Epithelial cell of prostate (primary cell): Measurements from ENCODE around the gene PPP2R2D.
A peak's percentile ranks its signal among the peaks of the same experiment; 100 is the strongest.
"Not testable (repeated sequence)": the region's sequence is repeated elsewhere in the genome, so short reads cannot be mapped to it uniquely, and the experiment has no call there.

Experiments
- DNase-seq: peaks from one replicate; pipeline ENCODE4 v3.0.0-alpha.2; 2011; ENCODE audit warnings: low read depth, low spot score
- H3K27ac ChIP-seq: fragments of 450-650 bp; 2 replicates; pipeline ENCODE4 v1.5.1; 2017; ENCODE audit warnings: mild to moderate bottlenecking

Gene PPP2R2D

DNA sequence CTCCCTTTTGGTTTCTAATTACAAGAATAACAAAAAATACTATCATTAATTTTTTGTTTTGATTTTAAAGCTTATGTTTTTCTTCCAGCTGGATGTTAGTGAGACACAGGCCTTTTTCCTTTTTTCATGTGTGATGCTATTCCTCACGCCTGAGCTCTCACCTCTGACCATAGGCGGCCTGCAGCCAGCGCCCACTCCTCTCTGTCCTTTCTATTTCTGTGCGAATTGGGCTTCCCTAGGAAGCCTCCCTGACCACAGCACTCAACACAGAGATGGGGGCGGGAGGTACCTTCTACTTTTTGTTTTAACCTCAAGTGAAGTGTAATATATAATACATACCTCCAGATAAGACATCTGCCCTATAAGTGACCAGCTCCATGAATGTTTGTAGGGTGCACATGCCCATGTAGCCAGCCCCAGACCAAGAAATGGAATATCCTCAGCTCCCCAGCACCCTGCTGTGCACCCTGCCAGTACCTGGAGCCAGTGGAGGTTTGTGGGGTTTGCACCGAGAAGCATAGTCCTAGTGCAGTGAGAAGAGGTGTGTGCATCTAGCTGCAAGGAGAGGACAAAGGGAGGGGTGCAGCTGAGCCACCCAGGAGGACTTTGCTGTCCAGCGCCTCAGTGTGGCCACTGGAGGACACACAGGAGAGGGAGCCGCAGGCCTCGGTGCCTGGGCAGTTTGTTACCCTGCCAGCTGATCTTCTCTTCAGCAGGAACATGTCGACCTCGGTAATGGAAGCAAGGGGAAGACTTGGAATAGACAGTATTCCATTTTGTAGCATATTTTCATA is 42.4 kb downstream of the PPP2R2D start:
- DNase-seq = no peak
- H3K27ac ChIP-seq = no peak overlapping the region

DNA sequence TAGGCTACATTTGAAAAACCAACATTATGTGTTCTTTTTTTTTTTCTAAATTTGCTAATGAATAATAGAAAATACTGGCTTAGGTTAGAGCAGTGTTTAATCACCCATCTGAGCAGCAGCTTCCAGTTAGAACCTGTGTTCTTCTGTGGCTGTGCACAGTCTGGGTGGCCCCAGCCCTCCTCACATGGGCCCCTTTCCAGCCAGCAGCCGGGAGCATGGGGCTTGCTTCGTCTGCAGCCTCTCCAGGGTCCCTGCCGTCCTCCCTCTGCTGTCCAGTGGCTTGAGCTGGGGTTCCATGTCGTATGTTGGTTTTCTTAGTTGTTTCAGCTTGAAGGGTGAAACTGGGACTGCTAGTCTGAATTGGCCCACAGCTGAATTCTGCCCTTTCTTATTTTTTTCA is 43.6 kb downstream of the PPP2R2D start:
- no peak overlapping the region for H3K27ac ChIP-seq
- DNase-seq = no peak

DNA sequence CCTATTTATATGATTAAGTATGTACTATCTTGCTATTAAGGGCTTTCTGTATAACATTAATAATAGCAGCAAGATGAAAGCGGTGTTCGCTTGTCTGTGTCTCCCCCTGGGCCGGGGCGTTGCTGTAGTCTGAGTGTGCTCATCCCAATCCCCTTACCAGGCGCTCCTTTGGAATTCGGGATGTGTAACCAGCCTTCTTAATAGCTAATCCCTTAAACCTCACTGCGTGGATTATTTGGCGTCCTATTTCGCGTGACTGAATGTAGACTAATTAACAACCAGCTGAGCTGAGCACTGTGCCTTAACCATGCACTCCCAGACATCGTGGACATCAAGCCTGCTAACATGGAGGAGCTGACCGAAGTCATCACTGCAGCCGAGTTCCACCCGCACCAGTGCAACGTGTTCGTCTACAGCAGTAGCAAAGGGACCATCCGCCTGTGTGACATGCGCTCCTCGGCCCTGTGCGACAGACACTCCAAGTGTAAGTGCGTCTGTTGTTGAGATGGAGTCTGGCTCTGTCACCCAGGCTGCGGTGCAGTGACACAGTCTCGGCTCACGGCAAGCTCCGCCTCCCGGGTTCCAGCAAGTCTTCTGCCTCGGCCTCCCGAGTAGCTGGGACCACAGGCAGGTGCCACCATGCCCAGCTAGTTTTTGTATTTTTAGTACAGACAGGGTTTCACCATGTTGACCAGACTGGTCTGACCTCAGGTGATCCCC is 44.3 kb downstream of the PPP2R2D start:
- H3K27ac ChIP-seq = peak overlapping the region; percentile 91

GRCh38 chr10:131946321-131946751 is 45.5 kb downstream of the PPP2R2D start:
- peak overlapping the region; percentile 91 for H3K27ac ChIP-seq
- no peak for DNase-seq

More for the DNA sequence above, 44.3 kb downstream of the PPP2R2D start:
- DNase-seq = no peak

GRCh38 chr10:131946880-131947279 is 46.1 kb downstream of the PPP2R2D start:
- no peak for DNase-seq
- peak overlapping the region; percentile 91 for H3K27ac ChIP-seq

DNA sequence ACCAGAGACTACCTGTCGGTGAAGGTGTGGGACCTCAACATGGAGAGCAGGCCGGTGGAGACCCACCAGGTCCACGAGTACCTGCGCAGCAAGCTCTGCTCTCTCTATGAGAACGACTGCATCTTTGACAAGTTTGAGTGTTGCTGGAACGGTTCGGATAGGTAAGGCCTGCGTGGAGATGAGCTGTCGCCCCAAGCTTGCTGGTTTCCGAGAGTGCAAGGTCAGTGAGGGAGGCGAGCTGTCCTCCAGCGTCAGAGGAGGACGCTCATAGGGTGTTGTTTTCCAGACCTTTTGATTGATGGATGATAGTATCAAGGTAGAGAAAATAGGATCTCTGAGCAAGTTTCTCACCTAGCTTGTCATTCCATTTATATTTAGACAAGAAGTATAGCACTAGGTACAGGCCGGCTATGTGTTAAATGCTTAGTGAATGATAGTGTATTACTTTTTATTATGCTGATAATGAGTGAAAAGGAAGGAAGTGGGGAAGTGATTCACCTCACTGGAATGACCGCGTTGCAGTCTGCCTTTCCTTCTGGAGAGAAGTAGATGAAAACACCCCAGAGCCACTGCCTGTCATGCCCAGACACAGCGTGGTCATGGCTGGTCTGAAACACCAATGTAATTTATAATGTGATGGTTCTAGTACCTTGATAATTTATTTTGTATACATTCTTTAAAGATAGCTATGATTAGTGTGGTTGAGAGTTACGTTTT is 47.0 kb downstream of the PPP2R2D start:
- H3K27ac ChIP-seq = peak overlapping the region; percentile 91
- DNase-seq = no peak

DNA sequence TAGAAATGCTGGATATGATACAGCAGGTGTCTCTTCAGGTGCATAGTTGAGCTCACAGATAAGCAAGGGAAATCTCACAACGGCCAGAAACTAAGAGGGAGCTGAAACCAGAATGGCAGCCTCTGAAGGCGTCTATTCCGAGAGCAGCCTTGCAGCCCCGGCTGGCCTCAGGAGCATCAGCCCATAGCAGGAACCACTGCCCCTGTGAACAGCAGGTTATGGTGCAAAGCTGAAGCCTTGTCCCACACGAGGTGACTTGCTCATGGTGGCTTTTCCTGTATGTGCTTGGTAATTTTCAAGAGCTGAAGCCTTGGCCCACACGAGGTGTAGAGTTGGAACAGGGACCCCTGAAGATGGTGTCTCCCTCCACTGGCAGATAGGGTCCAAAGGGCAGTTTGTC is 47.7 kb downstream of the PPP2R2D start:
- peak overlapping the region; percentile 91 for H3K27ac ChIP-seq
- no peak for DNase-seq

DNA sequence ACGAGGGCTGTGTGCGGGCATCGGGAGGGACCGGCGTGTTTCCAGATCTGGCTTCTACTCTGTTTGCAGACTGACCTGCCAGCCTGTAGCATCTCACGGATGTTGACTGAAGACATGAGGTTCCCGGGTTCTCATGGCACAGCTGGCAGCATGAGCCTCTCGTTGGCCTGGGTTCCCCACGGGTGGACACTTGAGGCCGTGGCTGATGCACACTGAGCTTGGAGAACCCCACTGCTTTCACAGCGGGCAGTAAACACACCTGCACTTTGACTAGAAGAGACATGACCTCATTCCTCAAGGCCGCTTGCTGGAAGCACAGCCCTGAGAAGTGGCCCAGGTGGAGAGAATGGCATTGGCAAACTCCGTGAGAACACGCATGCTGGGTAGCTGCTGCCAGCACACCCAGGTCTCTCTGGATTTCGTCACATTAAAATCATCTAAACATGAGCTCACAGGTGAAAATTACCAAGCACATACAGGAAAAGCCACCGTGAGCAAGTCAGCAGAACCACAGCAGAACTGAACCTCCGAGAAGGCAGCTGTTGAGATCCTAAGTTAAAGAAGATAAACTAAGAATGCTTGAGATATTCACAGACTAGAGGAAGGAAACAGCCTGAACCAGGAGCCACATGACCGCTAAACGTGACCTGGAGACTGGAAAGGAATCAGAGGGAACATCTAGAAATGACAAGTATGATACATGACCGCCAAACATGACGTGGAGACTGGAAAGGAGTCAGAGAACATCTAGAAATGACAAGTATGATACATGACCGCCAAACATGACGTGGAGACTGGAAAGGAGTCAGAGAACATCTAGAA is 48.4 kb downstream of the PPP2R2D start:
- DNase-seq = no peak
- H3K27ac ChIP-seq = peak overlapping the region; percentile 91

DNA sequence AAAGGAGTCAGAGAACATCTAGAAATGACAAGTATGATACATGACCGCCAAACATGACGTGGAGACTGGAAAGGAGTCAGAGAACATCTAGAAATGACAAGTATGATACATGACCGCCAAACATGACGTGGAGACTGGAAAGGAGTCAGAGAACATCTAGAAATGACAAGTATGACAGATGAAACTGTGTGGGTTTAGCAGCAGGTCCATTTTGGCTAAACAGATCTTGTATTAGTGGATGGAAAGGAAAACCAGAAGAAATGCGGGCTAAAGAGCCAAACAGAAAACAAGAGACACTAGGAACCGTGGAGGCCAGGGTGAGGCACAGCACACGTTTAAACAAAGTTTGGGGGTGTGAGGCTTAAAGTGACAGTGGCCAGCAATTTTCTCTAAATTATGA is 49.1 kb downstream of the PPP2R2D start:
- not testable (repeated sequence) for DNase-seq, H3K27ac ChIP-seq

DNA sequence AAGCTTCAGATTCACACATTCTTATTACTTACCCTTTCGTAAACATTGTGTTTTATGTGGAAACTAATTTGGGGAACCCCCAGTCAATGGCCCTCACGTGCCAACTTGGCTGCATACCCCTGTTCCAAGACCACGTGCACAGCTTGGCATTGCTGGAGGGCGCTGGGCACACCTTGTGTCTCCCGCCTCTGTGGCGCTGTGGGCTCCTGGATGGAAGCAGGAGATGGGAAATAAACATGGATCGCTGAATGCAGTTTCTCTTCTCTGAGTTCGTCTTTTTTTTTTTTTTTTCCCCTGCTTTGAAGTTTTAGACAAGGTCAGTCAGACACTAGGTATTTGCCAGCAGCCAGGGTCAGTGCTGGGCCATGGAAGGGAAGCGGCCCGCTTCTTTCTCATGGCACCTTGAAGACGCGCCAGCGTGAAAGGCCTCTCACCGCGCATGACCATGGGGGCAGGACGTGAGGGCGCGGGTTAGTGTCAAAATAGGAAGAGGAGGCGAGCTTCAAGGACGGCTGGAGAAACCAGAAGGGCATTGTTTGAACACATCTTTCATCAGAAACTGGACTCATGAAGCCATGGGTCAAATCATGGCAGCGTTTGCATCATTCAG is 53.7 kb downstream of the PPP2R2D start:
- no peak for DNase-seq
- no peak overlapping the region for H3K27ac ChIP-seq

DNA sequence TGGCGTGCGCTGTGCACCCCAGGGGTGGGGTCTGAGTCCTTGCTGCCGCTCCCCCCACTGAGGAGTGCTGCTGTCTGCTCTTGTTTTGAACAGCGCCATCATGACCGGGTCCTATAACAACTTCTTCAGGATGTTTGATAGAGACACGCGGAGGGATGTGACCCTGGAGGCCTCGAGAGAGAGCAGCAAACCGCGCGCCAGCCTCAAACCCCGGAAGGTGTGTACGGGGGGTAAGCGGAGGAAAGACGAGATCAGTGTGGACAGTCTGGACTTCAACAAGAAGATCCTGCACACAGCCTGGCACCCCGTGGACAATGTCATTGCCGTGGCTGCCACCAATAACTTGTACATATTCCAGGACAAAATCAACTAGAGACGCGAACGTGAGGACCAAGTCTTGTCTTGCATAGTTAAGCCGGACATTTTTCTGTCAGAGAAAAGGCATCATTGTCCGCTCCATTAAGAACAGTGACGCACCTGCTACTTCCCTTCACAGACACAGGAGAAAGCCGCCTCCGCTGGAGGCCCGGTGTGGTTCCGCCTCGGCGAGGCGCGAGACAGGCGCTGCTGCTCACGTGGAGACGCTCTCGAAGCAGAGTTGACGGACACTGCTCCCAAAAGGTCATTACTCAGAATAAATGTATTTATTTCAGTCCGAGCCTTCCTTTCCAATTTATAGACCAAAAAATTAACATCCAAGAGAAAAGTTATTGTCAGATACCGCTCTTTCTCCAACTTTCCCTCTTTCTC is 55.0 kb downstream of the PPP2R2D start:
- no peak overlapping the region for H3K27ac ChIP-seq

GRCh38 chr10:131959841-131960240 is 59.0 kb downstream of the PPP2R2D start:
- DNase-seq = no peak
- H3K27ac ChIP-seq = no peak overlapping the region

More for the DNA sequence above, 55.0 kb downstream of the PPP2R2D start:
- DNase-seq = no peak

DNA sequence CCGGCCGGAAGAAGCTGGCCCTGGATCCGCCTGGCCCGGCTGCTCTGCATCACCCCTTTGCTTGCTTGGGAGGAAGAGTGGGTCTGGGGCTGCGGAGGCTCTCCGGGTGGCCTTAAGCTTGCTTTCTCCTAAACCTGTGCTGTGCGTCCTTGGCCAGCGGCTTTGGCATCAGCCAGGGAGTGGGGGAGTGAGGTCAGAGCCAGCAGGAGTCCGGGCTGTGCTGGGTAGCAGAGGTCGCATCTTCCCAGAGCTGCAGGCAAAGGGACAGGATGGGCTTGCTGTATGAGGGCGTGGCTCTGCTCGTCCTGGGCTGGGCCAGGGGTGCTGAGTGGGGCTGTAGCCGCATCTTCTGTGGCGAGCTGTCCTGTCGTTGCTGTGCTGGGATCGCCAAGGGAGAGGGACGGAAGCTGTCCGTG is 59.8 kb downstream of the PPP2R2D start:
- no peak overlapping the region for H3K27ac ChIP-seq
- no peak for DNase-seq

DNA sequence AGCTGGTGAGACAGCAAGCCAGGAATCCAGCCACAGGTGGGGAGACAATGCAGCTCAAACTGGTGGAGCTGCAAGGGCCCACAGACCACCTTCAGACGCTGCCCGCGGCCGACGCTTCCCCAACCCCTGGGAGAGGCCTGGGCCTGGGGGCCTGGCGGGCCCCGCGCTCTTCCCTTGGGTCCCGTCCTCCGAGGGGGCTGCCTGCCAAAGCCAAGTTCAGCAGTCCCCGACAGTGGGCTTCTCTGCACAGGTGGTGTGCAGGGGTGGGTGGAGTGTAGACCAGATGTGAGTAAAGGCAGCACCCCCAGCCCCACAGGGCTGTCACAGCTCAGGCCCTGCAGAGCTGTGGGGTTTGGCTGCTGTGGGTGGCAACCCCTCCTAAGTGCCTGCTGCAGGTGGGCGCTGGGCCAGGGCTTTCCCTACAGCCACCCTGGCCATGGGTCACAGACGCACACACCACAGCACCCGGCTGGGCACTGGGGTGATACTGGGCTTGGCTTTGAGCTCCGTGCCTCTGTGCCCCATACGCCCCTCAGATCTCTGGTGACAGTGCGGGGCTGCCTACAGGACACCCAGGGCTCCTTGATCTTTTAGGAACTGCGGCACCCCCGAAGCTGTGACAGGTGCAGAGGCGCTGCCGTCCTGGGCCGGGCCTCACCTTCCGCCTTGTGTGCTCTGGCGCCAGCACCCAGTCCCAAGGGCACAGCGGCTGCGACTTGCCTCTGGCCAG is 60.4 kb downstream of the PPP2R2D start:
- H3K27ac ChIP-seq = no peak overlapping the region
- DNase-seq = no peak

GRCh38 chr10:131961777-131962662 is 61.2 kb downstream of the PPP2R2D start:
- H3K27ac ChIP-seq = no peak overlapping the region
- DNase-seq = no peak

- no peak overlapping the region for H3K27ac ChIP-seq
- no peak for DNase-seq
Observed at GRCh38 chr10:131963350-131963749, 62.5 kb downstream of the PPP2R2D start.

DNA sequence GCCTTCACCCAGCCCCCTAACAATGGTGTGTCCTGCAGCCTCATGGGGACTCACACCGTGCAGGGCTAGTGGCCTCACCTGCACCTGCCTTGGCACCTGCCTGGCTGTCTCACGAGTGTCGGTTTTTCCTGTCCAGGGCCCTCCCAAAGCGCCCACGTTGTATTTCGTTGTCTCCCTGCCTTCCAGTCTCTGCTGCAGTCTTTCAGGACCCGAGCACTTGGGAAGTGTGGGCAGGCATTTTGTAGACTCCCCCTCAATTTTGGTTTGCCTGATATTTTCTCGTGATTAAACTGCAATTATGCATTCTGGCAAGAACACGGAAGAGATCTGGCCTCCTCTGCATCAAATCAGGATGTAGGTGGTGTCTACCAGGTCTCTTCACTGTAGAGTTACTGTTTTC is 63.0 kb downstream of the PPP2R2D start:
- no peak overlapping the region for H3K27ac ChIP-seq
- no peak for DNase-seq
